ENCODE data around the gene MAGT1.
"Not testable (repeated sequence)": the region's sequence is repeated elsewhere in the genome, so short reads cannot be mapped to it uniquely, and the experiment has no call there.

Gene MAGT1

GRCh38 chrX:77900688-77901087 is 5.5 kb upstream of the MAGT1 start:
- Histone ChIP-seq H3K27me3 (ENCODE audit: control insufficient read depth, insufficient read depth, low read length) (no peaks in the 10 kb centered on the region), H3K79me2 (peaks cover 11% of the 10 kb centered on the region), H3K4me1 (no peaks in the 10 kb centered on the region), H3K4me2 (ENCODE audit: low read length) (peak overlapping the region; percentile 65), H3K36me3 (ENCODE audit: control insufficient read depth, insufficient read depth, low read length) (no peaks in the 10 kb centered on the region), H3K27ac (peak overlapping the region; percentile 99), H3K9me3 (ENCODE audit: control insufficient read depth, low read length) (no peaks in the 10 kb centered on the region), H2AFZ (no peak overlapping the region), H3K9ac (peak overlapping the region; percentile 72), H3K4me3 (ENCODE audit: low read depth, low read length) (peak overlapping the region; percentile 94)
- TF ChIP-seq CTCF (IDR thresholded peaks at IDR 0.05): no peak

- Histone ChIP-seq H3K27ac (peak within 1 kb of the TSS; percentile 99), H3K27me3 (ENCODE audit: control insufficient read depth, insufficient read depth, low read length) (no peaks in the 10 kb centered on the region), H3K79me2 (peaks cover 12% of the 10 kb centered on the region), H3K4me2 (ENCODE audit: low read length) (peak within 1 kb of the TSS; percentile 65), H2AFZ (peak within 1 kb of the TSS; percentile 86), H3K36me3 (ENCODE audit: control insufficient read depth, insufficient read depth, low read length) (no peaks in the 10 kb centered on the region), H3K9ac (peak within 1 kb of the TSS; percentile 72), H3K4me1 (no peaks in the 10 kb centered on the region), H3K9me3 (ENCODE audit: control insufficient read depth, low read length) (no peaks in the 10 kb centered on the region), H3K4me3 (ENCODE audit: low read depth, low read length) (peak within 1 kb of the TSS; percentile 94)
- peak; percentile 33 for TF ChIP-seq CTCF (IDR thresholded peaks at IDR 0.05)
These were observed 4.0 kb upstream of the MAGT1 start, which contains the start of gene COX7B for GRCh38 chrX:77899081-77899828. TSS of gene COX7B (plus strand) at chrX:77899468. CDS start at chrX:77899554, 86 bp downstream.

GRCh38 chrX:77893713-77894112 is 1.5 kb downstream of the MAGT1 start:
- no peaks in the 10 kb centered on the region for H3K36me3 ChIP-seq (ENCODE audit: control insufficient read depth, insufficient read depth, low read length)
- no peak overlapping the region for H3K4me3 ChIP-seq (ENCODE audit: low read depth, low read length)
- no peak overlapping the region for H3K9ac ChIP-seq
- no peaks in the 10 kb centered on the region for H3K27me3 ChIP-seq (ENCODE audit: control insufficient read depth, insufficient read depth, low read length)
- H3K27ac ChIP-seq: no peak overlapping the region
- H3K79me2 ChIP-seq: peaks cover 13% of the 10 kb centered on the region
- H3K4me2 ChIP-seq (ENCODE audit: low read length): no peak overlapping the region
- no peak overlapping the region for H2AFZ ChIP-seq
- TF ChIP-seq CTCF (IDR thresholded peaks at IDR 0.05): no peak
- H3K4me1 ChIP-seq: no peaks in the 10 kb centered on the region
- H3K9me3 ChIP-seq (ENCODE audit: control insufficient read depth, low read length): no peaks in the 10 kb centered on the region

GRCh38 chrX:77892887-77893286 is 2.3 kb downstream of the MAGT1 start:
- no peak overlapping the region for H3K4me3 ChIP-seq (ENCODE audit: low read depth, low read length)
- no peak overlapping the region for H3K4me2 ChIP-seq (ENCODE audit: low read length)
- no peak overlapping the region for H2AFZ ChIP-seq
- no peak for TF ChIP-seq CTCF (IDR thresholded peaks at IDR 0.05)
- H3K79me2 ChIP-seq: peaks cover 13% of the 10 kb centered on the region
- H3K9ac ChIP-seq: no peak overlapping the region
- no peak overlapping the region for H3K27ac ChIP-seq
- no peaks in the 10 kb centered on the region for H3K9me3 ChIP-seq (ENCODE audit: control insufficient read depth, low read length)
- no peaks in the 10 kb centered on the region for H3K36me3 ChIP-seq (ENCODE audit: control insufficient read depth, insufficient read depth, low read length)
- no peaks in the 10 kb centered on the region for H3K4me1 ChIP-seq
- no peaks in the 10 kb centered on the region for H3K27me3 ChIP-seq (ENCODE audit: control insufficient read depth, insufficient read depth, low read length)

GRCh38 chrX:77881418-77881817 is 13.8 kb downstream of the MAGT1 start:
- not testable (repeated sequence) for H2AFZ ChIP-seq; H3K9ac ChIP-seq; H3K4me2 ChIP-seq (ENCODE audit: low read length); H3K4me1 ChIP-seq; H3K27ac ChIP-seq; H3K4me3 ChIP-seq (ENCODE audit: low read depth, low read length); H3K27me3 ChIP-seq (ENCODE audit: control insufficient read depth, insufficient read depth, low read length); H3K79me2 ChIP-seq; H3K9me3 ChIP-seq (ENCODE audit: control insufficient read depth, low read length); H3K36me3 ChIP-seq (ENCODE audit: control insufficient read depth, insufficient read depth, low read length)
